Common myeloid progenitor, CD34-positive (primary cell): ENCODE results near the gene FXYD7.
"Not testable (repeated sequence)": the region's sequence is repeated elsewhere in the genome, so short reads cannot be mapped to it uniquely, and the experiment has no call there.

Source experiments
- CTCF ChIA-PET: fragments of 350-600 bp; sonication (Branson Sonifier 250); formaldehyde crosslinking; loops from one replicate; lab custom pipeline; 2021; ENCODE audit warnings: antibody characterized with exemption; lab: Charles Lee
- POLR2A ChIA-PET: fragments of 350-600 bp; sonication (Branson Sonifier 250); formaldehyde crosslinking; loops from one replicate; lab custom pipeline; 2021; ENCODE audit warnings: antibody characterized with exemption; lab: Charles Lee
- DNase-seq, 3 donors: peaks; one replicate each; pipeline versions ENCODE4 v3.0.0 to v3.0.0-alpha.2; 2013
- H3K27ac ChIP-seq, 2 experiments: 1 replicate in 1 of 2; 2 replicates in 1 of 2; pipeline ENCODE4 v1.7.0; 2013; ENCODE audit warnings: inconsistent platforms in 2 of 2, low read length in 2 of 2, mild to moderate bottlenecking in 2 of 2, low read depth in 1 of 2, moderate library complexity in 1 of 2; ENCODE audit not compliant: severe bottlenecking in 2 of 2, insufficient read depth in 1 of 2, poor library complexity in 1 of 2
- H3K27me3 ChIP-seq, 5 experiments: replicated peaks in 2 of 5; 1 replicate in 3 of 5; 2 replicates in 2 of 5; pipeline versions ENCODE4 v1.6.1 to v1.7.0; 2013; ENCODE audit warnings: low read length in 4 of 5, mild to moderate bottlenecking in 2 of 5, moderate library complexity in 2 of 5, inconsistent platforms in 1 of 5; ENCODE audit not compliant: insufficient read depth in 5 of 5, control insufficient read depth in 4 of 5
- H3K36me3 ChIP-seq, 4 experiments: 1 replicate in 2 of 4; 2 replicates in 2 of 4; pipeline versions ENCODE4 v1.6.1 to v1.7.0; 2013; ENCODE audit warnings: low read length in 3 of 4, control low read depth in 1 of 4, mild to moderate bottlenecking in 1 of 4; ENCODE audit not compliant: control insufficient read depth in 4 of 4, insufficient read depth in 4 of 4
- H3K4me1 ChIP-seq, 4 experiments: 1 replicate in 3 of 4; 2 replicates in 1 of 4; pipeline versions ENCODE4 v1.6.1 to v1.7.1; 2013; ENCODE audit warnings: low read length in 3 of 4, mild to moderate bottlenecking in 3 of 4, control low read depth in 1 of 4, inconsistent platforms in 1 of 4, moderate library complexity in 1 of 4; ENCODE audit not compliant: control insufficient read depth in 4 of 4, insufficient read depth in 4 of 4; ENCODE audit errors: control extremely low read depth in 1 of 4
- H3K4me3 ChIP-seq, 7 experiments: 1 replicate in 4 of 7; 2 replicates in 3 of 7; pipeline versions ENCODE4 v1.5.1 to v1.7.0; 2013; ENCODE audit warnings: mild to moderate bottlenecking in 7 of 7, low read length in 6 of 7, moderate library complexity in 6 of 7, inconsistent platforms in 2 of 7, low read depth in 2 of 7, control low read depth in 1 of 7; ENCODE audit not compliant: insufficient read depth in 4 of 7, control insufficient read depth in 1 of 7; ENCODE audit errors: extremely low read depth in 1 of 7
- H3K9me3 ChIP-seq, 5 experiments: 1 replicate in 4 of 5; 2 replicates in 1 of 5; pipeline versions ENCODE4 v1.6.1 to v1.7.1; 2013; ENCODE audit warnings: low read length in 4 of 5, mild to moderate bottlenecking in 2 of 5, inconsistent platforms in 1 of 5, low read depth in 1 of 5, moderate library complexity in 1 of 5; ENCODE audit not compliant: control insufficient read depth in 4 of 5, insufficient read depth in 2 of 5; ENCODE audit errors: control extremely low read depth in 1 of 5
- WGBS: methylation state at CpG from one replicate; pipeline ENCODE4 v1.1.5; 2013; ENCODE audit not compliant: insufficient coverage; 5-methylcytosine and 5-hydroxymethylcytosine counted together

Gene FXYD7

GRCh38 chr19:35194012-35194984 is 51.2 kb downstream of the FXYD7 start:
- DNase-seq: no peak
- no peak overlapping the region for H3K27ac ChIP-seq
- ChIA-PET CTCF (interaction anchor here (0.6 to 1.5 kb wide), 4 partner anchors 9 to 58 kb away, joined by 3 read pairs; no protein-coding TSS in a partner anchor), POLR2A (interaction anchor here (0.5 kb wide), 1 partner anchor 52 kb away, joined by 3 read pairs; no protein-coding TSS in a partner anchor)
- 100% methylated on average over 6 of the region's 9 CpGs for WGBS
- H3K9me3 ChIP-seq: peaks cover 0 to 2% (median 0%) of the 10 kb centered on the region in 5 experiments
- H3K4me1 ChIP-seq: no peaks in the 10 kb centered on the region
- no peaks in the 10 kb centered on the region for H3K27me3 ChIP-seq
- no peaks in the 10 kb centered on the region for H3K36me3 ChIP-seq
- H3K4me3 ChIP-seq: no peak overlapping the region

GRCh38 chr19:35195830-35196229 is 52.8 kb downstream of the FXYD7 start:
- no peak overlapping the region for H3K27ac ChIP-seq
- H3K9me3 ChIP-seq: peaks cover 0 to 2% (median 0%) of the 10 kb centered on the region in 5 experiments
- H3K27me3 ChIP-seq: no peaks in the 10 kb centered on the region
- no peak for DNase-seq
- ChIA-PET CTCF (no interaction called here), POLR2A (no interaction called here)
- no peak overlapping the region for H3K4me3 ChIP-seq
- H3K4me1 ChIP-seq: no peaks in the 10 kb centered on the region
- H3K36me3 ChIP-seq: no peaks in the 10 kb centered on the region
- WGBS: 62% methylated on average over 1 of the region's 2 CpGs

DNA sequence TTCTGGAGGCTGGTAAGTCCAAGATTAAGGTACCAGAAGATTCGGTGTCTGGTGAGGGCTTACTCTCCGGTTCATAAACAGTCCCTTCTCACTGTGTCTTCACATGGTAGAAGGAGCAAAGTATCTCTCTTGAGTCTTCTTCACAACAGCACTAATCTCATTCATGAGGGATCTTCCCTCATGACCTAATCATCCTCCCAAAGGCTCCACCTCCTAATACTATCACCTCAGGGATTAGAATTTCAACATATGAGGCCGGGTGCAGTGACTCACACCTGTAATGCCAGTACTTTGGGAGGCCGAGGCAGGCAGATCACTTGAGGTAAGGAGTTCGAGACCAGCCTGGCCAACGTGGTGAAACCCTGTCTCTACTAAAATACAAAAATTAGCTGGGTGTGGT is 53.8 kb downstream of the FXYD7 start:
- 96% methylated on average over 4 of the region's 6 CpGs for WGBS
- H3K27me3 ChIP-seq, H3K4me3 ChIP-seq, H3K9me3 ChIP-seq, DNase-seq, H3K27ac ChIP-seq, POLR2A ChIA-PET, H3K4me1 ChIP-seq, CTCF ChIA-PET, H3K36me3 ChIP-seq: not testable (repeated sequence)

- ChIA-PET POLR2A (no interaction called here), CTCF (interaction anchor here (0.9 to 2.5 kb wide), 4 partner anchors 10 to 96 kb away, joined by 3 to 15 read pairs (median 3); no protein-coding TSS in a partner anchor)
- Histone ChIP-seq H3K4me3 (no peak overlapping the region), H3K4me1 (peaks cover 1 to 13% (median 5%) of the 10 kb centered on the region in 4 experiments), H3K27me3 (no peaks in the 10 kb centered on the region), H3K36me3 (no peaks in the 10 kb centered on the region), H3K9me3 (no peaks in the 10 kb centered on the region), H3K27ac (no peak overlapping the region)
- no peak for DNase-seq
- WGBS: 100% methylated on average over 1 of the region's 2 CpGs
Measured at GRCh38 chr19:35199481-35199880, 56.4 kb downstream of the FXYD7 start.

GRCh38 chr19:35202722-35203688 is 60.0 kb downstream of the FXYD7 start:
- POLR2A ChIA-PET: no interaction called here
- Histone ChIP-seq H3K27ac (no peak overlapping the region), H3K4me3 (no peak overlapping the region), H3K36me3 (no peaks in the 10 kb centered on the region), H3K4me1 (peaks cover 7 to 48% (median 37%) of the 10 kb centered on the region in 4 experiments), H3K27me3 (no peaks in the 10 kb centered on the region), H3K9me3 (no peaks in the 10 kb centered on the region)
- no peak for DNase-seq
- CTCF ChIA-PET: interaction anchor here (0.6 to 1.4 kb wide), 8 partner anchors 9 to 61 kb away, joined by 3 to 5 read pairs (median 3); no protein-coding TSS in a partner anchor
- 94% methylated on average over 4 of the region's 4 CpGs for WGBS
